HG03432 (cell line): Measurements from ENCODE around the gene BCAS3.
"Not testable (repeated sequence)": the region's sequence is repeated elsewhere in the genome, so short reads cannot be mapped to it uniquely, and the experiment has no call there.

Experiments used
- ATAC-seq: cut with Tn5 transposase; IDR thresholded peaks from one replicate; pipeline ENCODE4 v1.9.1; 2021; ENCODE audit warnings: mild to moderate bottlenecking, moderate library complexity; ENCODE audit not compliant: unreplicated experiment

BCAS3 gene

GRCh38 chr17:60971515-60972369 lies 294.1 kb downstream of the BCAS3 start:
- ATAC-seq: no peak

- ATAC-seq: not testable (repeated sequence)
Measured at GRCh38 chr17:60976861-60977260, 299.2 kb downstream of the BCAS3 start.

- ATAC-seq: no peak
Measured at GRCh38 chr17:60989379-60989778, 311.7 kb downstream of the BCAS3 start.

GRCh38 chr17:60989846-60990245 lies 312.2 kb downstream of the BCAS3 start:
- no peak for ATAC-seq

- ATAC-seq: no peak
Measured at GRCh38 chr17:60993497-60993896, 315.8 kb downstream of the BCAS3 start.

- no peak for ATAC-seq
Measured at GRCh38 chr17:60995680-60996079, 318.0 kb downstream of the BCAS3 start.

GRCh38 chr17:61000911-61001310 lies 323.3 kb downstream of the BCAS3 start:
- no peak for ATAC-seq

GRCh38 chr17:61002316-61002736 lies 324.7 kb downstream of the BCAS3 start:
- ATAC-seq: no peak

- no peak for ATAC-seq
Measured at GRCh38 chr17:61005358-61005757, 327.7 kb downstream of the BCAS3 start.

- ATAC-seq: not testable (repeated sequence)
Measured at GRCh38 chr17:61005958-61006357, 328.3 kb downstream of the BCAS3 start.

GRCh38 chr17:61007980-61008379 lies 330.3 kb downstream of the BCAS3 start:
- no peak for ATAC-seq

GRCh38 chr17:61009663-61010062 lies 332.0 kb downstream of the BCAS3 start:
- no peak for ATAC-seq

- no peak for ATAC-seq
Measured at GRCh38 chr17:61010661-61011170, 333.1 kb downstream of the BCAS3 start.

- no peak for ATAC-seq
Measured at GRCh38 chr17:61011251-61011650, 333.6 kb downstream of the BCAS3 start.

GRCh38 chr17:61015966-61016365 lies 338.3 kb downstream of the BCAS3 start:
- ATAC-seq: no peak

- no peak for ATAC-seq
Measured at GRCh38 chr17:61017317-61018006, 339.8 kb downstream of the BCAS3 start.

GRCh38 chr17:61018938-61019337 lies 341.3 kb downstream of the BCAS3 start:
- ATAC-seq: no peak

GRCh38 chr17:61023996-61024395 lies 346.3 kb downstream of the BCAS3 start:
- no peak for ATAC-seq

GRCh38 chr17:61026818-61027217 lies 349.2 kb downstream of the BCAS3 start:
- ATAC-seq: no peak

GRCh38 chr17:61029181-61029580 lies 351.5 kb downstream of the BCAS3 start:
- no peak for ATAC-seq

- no peak for ATAC-seq
Measured at GRCh38 chr17:61040666-61041065, 363.0 kb downstream of the BCAS3 start.

- not testable (repeated sequence) for ATAC-seq
Measured at GRCh38 chr17:61042348-61042747, 364.7 kb downstream of the BCAS3 start.
